OCI-M2 (cell line): ENCODE measurements around the gene DUSP19.

Experiments
- DNase-seq: peaks from one replicate; lab custom pipeline; 2025; ENCODE audit not compliant: unreplicated experiment; lab: John Stamatoyannopoulos, UW

DUSP19 gene

DNA sequence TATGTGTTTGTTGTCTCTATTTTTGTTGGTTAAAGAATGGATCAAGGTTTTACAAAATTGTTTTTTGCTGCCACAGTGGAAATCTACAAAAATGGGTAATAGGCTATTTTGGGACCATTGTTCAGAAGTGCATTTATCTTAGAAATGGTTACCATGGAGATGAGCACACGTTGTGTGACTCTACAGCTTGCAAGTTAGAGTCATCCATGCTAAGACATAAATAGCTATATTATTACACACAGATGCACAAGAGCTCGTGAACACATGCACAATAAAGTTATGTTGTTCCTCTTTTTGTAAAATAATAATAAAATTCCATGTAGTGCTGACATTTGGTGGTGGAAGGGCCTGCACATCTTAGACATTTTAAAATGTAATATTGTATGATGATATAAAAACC, 15.5 kb upstream of the DUSP19 start:
- no peak for DNase-seq

DNA sequence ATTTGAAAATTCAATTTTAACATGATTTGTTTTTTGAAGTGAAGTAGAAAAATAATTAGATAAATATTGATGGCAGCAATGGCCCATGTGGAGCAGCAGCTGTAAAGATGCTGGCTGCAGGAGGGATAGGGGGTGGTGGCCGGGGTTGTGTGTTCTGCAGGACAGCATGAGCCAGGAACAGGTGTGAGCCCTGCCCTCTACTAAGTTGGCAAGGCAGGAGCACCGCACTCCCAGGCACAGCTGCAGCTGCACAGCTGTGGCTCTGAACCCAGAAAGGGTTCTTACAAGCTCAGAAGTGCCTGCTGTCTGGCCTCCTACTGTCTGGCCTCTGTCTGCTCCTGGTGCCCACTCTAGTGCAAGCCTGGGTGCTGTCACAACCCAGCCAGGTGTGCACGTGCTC, 10.0 kb upstream of the DUSP19 start:
- no peak for DNase-seq

DNA sequence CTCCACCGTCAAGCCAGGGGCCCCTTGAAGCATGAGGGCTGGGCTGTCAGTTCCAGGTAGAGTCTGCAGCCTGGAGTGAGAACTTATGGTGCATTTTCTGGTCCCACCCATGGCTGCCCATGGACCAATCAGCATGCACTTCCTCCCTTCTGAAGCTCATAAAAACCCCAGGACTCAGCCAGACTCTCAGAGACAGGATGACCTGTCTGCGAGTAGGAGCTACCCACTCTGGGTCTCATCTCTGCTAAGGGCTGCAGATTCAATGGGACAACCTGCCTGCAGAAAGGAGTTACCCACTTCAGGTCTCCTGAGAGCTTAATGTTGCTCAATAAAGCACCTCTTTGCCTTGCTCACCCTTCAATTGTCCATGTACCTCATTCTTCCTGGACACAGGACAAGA, 9.4 kb upstream of the DUSP19 start:
- DNase-seq, result no peak

- DNase-seq, result no peak
These were observed 7.4 kb upstream of the DUSP19 start for GRCh38 chr2:183070942-183071844.

DNA sequence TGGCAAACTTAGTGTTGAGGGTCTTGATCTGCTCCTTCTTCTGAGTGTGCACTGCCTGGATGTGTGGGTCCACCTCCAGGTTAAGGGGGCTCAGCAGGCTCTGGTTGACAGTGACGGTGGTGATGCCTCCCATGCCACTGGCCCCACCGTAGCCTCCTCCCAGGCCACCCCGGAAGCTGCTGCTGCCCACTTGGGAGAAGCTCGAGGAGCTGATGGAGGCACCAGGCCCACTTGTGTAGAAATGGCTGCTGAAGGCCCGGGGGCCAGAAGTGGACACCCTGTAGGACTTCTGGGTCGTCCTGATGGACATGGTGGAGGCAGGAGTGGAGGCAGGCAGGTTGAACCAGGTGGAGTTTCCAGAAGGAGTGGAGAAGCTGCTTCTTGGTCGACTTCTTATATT, 6.4 kb upstream of the DUSP19 start:
- DNase-seq, result no peak

GRCh38 chr2:183078163-183078463, 434 bp upstream of the DUSP19 start:
- no peak for DNase-seq

- DNase-seq, result peak; percentile 72
These were observed 710 bp downstream of the DUSP19 start for GRCh38 chr2:183079139-183079775.

DNA sequence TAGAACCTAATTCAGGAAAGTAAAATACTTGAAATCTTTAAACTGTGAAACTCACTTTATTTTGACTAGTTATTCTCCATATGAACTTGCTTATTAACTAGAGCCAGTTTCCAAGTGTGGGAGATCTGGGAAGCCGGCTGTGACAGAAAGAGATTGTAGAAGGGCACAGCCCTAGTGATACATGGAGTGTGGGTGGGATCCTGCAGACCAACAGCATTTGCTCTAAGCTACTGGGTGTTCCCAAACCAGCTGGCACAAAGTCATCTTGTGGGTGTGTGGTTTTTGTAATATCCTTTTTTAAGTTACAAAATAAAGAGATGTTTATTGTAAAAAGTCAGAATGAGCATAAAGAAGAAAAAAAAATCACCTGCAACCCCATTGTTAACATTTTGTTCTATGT, 3.4 kb downstream of the DUSP19 start:
- DNase-seq, result no peak

DNA sequence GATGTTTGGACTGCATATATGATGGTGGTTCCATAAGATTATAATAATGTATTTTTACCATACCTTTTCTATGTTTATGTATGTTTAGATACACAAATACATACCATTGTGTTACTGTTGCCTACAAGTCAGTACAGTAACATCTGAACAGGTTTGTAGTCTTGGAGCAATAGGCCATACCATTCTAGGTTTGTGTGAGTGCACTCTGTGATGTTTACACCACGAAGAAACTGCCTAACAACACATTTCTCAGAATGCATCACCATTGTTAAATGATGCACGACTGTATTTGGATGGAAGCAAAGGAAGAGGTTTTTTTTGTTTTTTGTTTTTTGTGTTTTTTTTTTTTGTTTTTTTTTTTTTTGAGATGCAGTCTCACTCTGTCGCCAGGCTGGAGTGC, 9.5 kb downstream of the DUSP19 start:
- no peak for DNase-seq

GRCh38 chr2:183089192-183089851, 10.8 kb downstream of the DUSP19 start:
- DNase-seq, result no peak

DNA sequence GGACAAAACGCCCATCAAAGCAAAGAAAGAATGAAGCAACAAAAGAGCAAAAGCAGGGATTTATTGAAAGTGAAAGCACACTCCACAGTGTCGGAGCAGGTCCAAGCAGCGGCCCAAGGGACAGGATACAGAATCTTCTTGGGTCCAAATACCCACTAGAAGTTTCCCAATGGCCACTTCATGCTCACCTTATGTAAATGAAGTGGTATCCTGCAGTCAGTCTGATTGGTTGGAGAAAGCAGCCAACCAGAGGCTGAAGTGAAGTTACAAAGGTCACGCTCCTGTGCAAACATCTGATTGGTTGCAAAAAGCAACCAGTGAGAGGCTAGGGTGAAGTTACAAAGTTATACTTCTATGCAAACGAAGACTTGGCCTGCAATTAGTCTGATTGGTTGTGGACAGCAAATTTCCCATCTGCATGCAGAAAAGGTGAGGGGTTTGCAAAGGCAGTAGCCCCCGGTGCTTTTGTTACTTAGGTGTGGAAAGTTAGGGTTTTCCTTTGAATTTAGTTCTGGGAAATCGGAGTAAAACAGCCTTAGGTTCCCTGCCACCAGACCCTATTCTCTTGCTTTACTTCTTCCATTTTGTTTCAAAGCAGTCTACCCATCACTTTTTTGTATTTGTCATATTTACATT, 12.9 kb downstream of the DUSP19 start:
- no peak for DNase-seq

- DNase-seq, result no peak
These were observed 13.4 kb downstream of the DUSP19 start for GRCh38 chr2:183091954-183092345.

GRCh38 chr2:183093857-183094657, 15.5 kb downstream of the DUSP19 start:
- DNase-seq, result no peak

GRCh38 chr2:183105402-183106134, 27.0 kb downstream of the DUSP19 start:
- DNase-seq, result no peak

GRCh38 chr2:183112577-183112976, 34.0 kb downstream of the DUSP19 start:
- no peak for DNase-seq

DNA sequence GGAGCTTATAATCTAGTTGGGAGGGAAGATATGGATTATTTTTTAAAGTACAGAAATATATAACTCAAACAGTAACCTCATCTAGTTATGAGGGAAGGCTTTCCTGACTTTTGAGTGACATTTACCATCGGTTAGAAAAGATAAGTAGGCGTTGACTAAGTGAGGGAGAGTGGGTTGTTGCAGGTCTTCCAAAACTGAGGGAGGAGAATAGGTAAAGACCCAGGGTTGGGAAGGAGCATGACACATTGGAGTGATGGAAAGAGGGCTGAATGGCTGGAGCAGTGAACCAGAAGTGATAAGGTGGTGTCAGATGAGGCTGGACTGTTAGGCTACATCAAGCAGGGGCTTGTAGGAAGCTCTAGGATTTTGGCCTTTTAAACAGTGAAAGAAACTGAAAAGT, 35.1 kb downstream of the DUSP19 start:
- DNase-seq, result no peak

GRCh38 chr2:183117226-183117625, 38.7 kb downstream of the DUSP19 start:
- DNase-seq, result no peak

- DNase-seq, result no peak
These were observed 44.8 kb downstream of the DUSP19 start for GRCh38 chr2:183123117-183123958.

- no peak for DNase-seq
These were observed 45.3 kb downstream of the DUSP19 start for GRCh38 chr2:183123959-183124221.
